GM19043 (cell line): ENCODE data around the gene LRRC8E.
A peak's percentile ranks its signal among the peaks of the same experiment; 100 is the strongest.

ENCODE experiments used
- ATAC-seq: cut with Tn5 transposase; IDR thresholded peaks from one replicate; pipeline ENCODE4 v1.9.1; 2021; ENCODE audit warnings: low read depth; ENCODE audit not compliant: unreplicated experiment

LRRC8E gene

DNA sequence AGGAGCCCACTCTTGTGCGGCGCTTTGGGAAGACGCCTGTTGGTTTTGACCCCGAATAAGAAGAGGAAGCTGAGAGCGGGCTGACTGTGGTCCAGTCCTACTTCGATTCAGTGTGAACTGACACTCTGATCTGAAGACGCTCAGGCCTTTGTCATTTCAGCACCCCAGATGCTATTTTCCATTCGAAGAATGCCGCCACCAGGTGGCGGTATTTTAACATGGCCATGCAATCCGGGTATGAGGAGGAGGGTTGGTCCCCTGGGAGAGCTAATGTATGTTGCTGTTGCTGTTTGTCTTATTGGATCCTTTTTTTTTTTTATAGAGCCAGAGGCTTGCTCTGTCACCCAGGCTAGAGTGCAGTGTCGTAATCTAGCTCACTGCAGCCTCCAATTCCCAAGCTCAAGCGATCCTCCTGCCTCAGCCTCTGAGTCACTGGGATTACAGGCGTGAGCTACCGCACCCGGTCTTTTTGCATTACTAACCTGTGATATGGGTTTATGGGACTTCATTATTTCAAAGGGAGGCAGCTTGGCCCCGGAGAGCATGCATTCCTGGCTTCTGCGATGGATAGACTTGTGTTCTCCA, 56.0 kb downstream of the LRRC8E start:
- ATAC-seq, result peak; percentile 23

DNA sequence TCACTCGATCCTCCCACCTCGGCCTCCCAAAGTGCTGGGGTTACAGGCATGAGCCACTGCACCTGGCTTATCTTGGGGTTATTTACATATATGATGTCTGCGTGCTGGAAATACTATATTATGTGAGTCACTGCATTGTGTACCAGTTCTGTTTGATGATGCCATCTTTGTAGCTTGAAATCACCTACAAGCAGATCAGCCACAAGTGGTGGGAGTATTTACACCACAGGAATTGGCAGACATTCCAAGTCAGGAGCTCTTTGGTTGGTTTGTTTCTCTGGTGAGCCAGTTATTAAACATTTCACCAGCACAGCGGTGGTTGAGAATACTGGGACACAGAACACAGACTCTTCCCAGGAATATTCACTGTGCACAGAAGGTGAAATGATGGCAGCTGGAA, 59.6 kb downstream of the LRRC8E start:
- ATAC-seq, result no peak
